ENCODE results near the gene SLC38A6. TPM values are rescaled to one million over a fixed set of nuclear protein-coding genes. Genes with fewer than 3 reads are reported as not detected.
A peak's percentile ranks its signal among the peaks of the same experiment; 100 is the strongest.
"Not testable (repeated sequence)": the region's sequence is repeated elsewhere in the genome, so short reads cannot be mapped to it uniquely, and the experiment has no call there.

The SLC38A6 gene
- total RNA-seq, 1 experiment from 2014 or later, result 26.9 TPM

DNA sequence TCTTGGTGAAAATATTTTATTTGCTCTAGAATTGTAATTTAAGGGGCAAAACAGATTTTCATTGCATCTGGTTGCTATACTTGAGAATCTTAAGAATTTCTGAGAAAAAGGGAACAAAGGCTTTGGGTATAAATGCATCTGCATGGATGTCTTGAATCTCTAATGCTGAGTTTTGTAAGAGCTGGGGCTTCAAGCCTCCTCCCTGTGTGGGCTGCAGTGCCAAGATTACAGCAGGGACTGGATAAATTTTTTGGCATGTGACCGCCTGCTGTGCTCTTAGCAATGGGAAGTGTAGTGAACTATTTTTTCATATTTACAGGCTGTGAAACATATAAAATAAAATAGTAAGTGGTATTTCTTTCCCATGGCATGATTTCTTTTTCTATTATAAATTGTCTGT, 70.0 kb downstream of the SLC38A6 start:
- no peak for DNase-seq (ENCODE audit: low read depth)

DNA sequence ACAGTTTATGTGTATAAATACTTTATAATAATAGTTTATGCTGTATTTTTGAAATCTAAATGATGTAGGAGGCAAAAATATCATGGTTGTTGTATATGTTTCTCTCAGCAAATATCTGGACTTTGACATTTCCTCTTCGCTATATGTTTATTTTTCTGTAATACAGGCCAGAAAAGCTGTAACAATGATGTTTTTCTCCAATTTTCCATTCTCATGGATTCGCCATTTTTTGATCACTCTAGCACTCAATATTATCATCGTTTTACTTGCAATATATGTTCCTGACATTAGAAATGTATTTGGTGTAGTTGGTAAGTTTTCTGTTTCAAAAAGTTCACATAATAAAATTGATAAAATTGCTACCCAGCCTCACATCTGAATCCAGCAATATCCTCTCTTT, 70.6 kb downstream of the SLC38A6 start:
- no peak for DNase-seq (ENCODE audit: low read depth)

DNA sequence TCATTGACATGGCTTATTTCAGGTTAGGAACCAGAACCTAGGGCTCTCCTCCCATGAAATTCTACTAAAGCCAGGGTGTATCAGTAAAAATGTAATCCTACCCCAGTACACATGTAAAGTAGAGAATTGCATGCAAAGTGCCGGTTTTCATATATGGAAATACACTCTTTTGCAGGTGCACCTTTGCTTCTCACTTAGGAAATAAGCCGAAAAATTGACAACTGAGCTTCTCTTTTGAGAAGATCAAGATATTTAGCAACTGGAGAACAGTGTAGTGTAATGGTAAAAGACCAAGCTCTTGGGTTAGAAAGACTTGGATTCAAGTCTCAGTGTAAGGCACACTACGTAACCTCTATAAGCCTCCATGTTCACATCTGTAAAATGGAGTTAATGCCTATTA, 82.4 kb downstream of the SLC38A6 start:
- no peak for DNase-seq (ENCODE audit: low read depth)

DNA sequence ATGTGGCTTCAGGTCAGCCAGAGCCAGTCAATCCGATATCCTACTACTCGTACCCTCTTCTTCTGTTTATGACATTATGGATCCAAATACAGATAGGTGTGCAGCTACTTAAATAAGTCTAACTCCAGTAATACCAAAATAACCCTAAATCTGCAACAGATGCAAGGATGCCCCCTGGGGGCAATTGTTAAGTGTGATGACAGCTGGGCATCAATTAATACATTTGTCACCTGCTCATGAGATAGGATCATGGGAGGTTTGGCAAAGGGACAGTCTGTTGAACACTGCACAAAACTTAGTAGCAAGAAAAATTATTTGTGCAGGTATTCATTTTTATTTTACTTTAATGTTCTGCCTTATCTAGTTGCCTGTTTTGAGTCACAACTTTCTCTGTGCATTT, 83.2 kb downstream of the SLC38A6 start:
- DNase-seq (ENCODE audit: low read depth), result no peak

DNA sequence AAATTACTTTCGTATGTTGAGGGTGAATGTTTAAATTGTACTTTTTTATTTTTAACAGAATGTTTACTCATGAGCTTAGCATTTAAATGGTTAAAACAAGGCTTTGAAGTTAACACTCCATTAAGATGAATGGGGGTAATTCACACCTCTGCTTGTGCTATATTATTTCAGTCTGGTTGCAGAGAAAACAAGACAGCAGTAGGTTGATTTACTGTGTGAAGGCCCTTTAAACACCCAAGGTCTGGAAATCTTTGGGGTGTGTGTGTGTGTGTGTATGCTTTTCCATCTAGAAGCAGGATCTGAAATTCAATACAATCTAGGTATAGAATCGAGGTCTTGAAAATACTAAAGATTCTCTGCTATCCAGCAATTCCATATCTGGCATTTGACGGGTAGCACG, 83.8 kb downstream of the SLC38A6 start:
- DNase-seq (ENCODE audit: low read depth), result no peak

DNA sequence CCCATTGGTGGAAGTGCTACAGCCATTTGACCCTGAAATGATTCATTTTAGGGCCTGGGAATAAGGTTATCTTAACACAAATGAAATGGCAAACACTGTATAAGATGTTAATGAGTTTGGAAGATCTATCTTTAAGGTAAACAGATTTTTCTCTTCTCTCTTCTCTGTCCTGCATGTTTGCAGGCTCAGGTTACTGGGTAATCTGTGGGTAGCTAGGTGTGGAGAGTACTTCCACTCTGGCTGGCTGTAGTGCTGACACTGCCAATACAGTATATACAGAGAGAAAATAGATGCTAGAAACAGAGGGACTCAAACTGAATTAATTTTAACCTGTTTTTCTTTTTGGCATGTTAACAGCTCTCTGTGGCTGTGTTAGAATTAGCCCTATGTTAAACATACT, 84.6 kb downstream of the SLC38A6 start:
- DNase-seq (ENCODE audit: low read depth), result no peak

DNA sequence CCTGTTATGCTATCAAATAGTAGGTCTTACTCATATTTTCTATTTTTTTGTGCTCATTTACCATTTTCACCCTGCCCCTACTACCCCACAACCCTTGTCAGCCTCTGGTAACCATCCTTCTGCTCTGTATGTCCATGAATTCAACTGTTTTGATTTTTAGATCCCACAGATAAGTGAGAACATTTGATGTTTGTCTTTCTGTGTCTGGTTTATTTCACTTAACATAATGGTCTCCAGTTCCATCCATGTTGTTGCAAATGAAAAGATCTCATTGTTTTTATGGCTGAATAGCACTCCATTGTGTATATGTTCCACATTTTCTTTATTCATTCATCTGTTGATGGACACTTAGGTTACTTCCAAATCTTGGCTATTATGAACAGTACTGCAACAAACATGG, 91.4 kb downstream of the SLC38A6 start:
- not testable (repeated sequence) for DNase-seq (ENCODE audit: low read depth)

DNA sequence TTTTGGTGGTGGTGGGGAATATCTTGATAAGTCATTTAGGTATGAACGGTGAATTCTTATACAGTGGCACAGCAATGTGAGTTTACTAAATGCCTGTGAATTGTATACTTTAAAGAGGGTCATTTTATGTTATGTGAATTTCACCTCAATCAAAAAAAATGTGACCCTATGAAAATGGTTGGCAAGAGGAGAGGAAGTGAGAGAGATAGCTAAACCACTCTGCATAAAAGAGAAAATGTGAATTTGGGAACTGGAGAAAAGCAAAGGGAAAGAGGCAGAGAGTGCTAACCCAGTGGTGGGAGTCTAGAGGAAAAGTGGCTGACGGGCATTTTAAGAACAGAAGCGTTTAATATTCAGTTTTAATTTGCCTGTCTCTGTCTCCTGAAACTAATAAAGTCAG, 93.8 kb downstream of the SLC38A6 start:
- DNase-seq (ENCODE audit: low read depth), result no peak

DNA sequence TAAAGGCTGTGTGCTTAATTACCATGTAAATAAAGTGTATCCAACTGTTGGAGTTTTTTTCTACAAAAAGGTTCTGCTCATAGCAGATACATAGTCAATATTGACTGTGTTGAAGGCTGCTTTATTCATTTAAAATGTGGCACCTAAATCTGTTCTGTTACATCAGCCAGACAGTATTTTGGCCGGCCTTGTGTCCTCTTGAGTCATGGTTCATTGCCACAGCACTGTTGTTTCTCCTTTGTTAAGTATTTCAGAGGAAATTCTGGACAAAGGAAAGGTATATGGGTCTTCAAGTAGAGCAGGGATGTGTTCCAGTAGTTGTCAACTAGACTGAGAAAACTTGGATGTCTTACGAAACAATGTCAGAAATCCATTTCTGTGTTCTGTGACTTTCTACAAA, 95.5 kb downstream of the SLC38A6 start:
- DNase-seq (ENCODE audit: low read depth), result no peak

DNA sequence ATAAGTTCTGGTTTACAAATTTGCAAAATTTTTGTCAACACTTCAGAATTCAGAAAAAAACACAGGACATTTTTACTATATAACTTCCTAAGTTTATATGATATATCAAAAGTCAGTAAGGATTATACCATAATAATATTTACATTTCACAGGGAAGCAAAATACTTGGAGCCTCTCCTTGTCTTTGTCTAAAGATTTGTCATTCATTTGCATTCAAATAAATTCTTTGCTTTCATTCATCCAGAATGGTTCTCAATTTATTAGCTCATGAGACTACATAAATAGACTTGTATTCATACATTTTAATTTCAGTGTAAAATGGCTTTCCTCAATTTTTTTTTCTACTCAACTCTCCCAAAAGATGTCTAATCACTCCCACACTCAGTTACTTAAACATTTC, 96.4 kb downstream of the SLC38A6 start:
- DNase-seq (ENCODE audit: low read depth), result no peak

DNA sequence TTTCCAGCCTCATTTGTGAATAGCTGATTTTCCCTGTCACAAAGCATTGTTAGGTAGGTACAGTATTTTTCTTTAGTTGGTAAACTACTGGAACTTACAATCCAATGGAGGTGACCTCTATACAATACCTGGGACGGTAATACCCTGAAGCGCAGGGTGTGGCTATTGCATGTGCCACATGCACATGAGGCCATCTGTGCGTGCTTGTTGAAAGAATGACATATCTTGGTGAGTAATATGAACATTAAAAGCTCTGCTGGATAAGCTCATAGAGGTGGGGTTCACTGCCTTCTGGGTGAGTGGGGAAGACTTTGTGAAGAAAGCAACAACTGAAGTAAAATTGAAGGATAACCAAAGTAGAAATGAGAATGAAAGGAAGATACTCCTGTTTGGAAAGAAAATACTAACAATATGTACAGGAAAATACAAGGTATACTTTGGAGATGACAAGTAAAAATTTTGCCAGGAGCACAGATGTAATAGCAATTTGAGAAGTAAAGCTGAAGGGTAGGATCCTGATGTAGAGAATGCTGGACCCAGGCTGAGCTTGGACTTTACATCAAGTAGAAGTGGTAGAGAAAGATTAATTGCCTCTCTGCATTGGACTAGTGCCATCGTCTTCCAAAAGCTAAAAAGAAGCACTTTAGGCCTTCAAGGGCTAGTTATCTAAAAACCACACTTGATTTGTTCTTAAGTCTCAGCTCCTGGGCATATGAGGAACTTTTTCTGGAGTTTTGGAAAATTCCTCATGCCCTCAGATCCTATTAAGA, 97.1 kb downstream of the SLC38A6 start:
- no peak for DNase-seq (ENCODE audit: low read depth)

DNA sequence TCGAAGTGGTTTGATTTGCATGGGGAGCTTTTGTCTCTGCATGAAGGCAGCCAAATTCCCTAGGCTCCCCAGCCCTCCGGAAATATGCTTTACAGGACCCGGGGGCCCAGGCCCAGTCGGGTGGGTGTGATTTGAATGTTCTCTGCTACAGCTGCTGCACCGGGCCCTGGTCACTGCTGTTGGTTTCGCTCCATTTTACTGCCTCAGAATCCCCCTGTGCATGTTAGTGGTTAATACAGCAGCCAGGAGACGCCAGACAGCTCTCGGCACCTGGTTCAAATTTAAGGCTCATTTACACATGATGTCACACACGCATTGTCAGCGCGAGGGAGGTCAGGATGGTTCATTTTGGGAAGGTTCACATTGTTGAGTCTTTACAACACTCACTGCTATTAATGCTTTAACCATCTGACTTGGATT, 99.6 kb downstream of the SLC38A6 start:
- peak; percentile 58 for DNase-seq (ENCODE audit: low read depth)

DNA sequence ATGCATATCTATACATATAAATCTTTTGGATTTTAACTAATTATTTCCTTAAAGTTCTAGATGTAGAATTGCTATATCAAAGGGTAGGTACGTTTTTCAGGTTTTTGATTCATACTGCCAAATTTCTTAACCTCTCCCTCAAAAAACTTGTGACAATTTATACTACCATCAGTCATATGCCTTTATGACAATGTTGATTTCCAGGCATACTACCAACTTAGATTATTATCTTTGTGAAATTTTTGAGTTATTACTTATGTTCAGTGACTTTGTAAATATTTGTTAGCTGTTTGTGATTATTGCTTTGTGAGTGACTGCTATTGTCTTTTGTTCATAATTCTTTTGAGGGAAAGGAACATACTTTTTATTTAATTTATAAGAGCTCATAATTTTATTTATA, 107.0 kb downstream of the SLC38A6 start:
- no peak for DNase-seq (ENCODE audit: low read depth)

DNA sequence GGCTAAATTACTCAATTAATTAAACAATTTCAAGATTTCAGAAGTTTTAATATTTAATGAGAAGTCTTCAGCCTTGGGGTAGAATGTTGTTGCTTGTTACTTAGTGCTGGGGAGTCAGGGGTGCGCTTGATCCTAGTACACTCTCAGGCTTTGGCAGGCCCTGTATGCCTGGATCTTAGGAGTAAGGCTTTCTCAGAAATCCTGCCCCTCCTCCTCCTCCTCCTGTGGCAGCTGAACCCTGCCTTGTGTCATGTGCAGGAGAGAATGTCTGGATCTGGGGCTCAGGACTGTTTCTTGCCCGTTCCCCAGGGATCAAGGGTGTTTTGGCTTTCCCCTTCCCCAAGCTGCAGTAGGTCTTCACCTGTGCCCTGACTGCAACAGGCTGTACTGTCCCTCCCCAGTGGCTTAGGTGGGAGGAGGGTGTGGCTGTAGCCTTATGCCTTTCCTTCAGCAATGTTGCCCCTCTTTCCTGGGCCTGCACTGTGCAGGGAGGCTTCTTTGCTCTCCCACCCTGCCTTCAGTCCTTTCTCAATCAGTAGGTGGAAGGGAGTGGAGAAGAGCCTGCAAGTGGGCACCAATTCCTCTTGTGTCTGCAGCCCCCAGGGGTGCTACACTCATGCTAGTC, 108.2 kb downstream of the SLC38A6 start:
- DNase-seq (ENCODE audit: low read depth), result no peak

DNA sequence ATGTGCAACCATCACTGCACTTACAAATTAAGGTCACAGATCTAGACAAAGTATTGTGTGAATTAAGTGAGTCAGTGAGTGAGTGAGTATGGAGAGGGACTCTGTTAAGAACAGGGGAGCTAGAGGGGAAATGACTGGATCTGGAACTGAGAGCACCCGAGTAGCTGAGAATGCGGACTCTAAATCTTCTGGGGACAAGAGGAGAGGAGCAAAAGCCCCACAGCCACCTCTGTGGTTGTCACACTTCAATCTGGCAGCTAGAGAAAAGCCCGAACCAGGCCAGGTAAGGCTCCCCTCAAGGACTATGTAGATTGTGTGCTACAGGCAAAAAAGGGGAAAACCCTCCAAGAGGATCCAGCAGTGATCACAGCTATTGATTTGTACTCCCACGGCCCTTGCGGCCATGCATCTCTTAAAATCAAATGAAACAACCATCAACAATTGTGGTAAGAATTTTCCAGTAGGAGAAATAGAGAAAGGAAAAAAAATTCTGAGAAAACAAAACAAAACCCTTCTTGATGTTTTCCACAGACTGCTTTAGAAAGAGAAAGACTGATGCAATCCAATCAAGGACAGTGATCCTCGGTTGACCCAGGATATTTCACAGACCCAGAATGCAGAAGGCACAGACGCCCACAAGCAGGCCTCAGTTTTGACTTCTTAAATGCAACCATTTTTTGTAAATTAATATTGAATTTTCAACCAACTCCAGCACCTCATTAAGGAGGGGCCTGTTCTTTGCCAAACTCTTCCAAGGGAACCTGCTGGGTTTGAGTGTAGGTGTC, 109.6 kb downstream of the SLC38A6 start:
- no peak for DNase-seq (ENCODE audit: low read depth)

DNA sequence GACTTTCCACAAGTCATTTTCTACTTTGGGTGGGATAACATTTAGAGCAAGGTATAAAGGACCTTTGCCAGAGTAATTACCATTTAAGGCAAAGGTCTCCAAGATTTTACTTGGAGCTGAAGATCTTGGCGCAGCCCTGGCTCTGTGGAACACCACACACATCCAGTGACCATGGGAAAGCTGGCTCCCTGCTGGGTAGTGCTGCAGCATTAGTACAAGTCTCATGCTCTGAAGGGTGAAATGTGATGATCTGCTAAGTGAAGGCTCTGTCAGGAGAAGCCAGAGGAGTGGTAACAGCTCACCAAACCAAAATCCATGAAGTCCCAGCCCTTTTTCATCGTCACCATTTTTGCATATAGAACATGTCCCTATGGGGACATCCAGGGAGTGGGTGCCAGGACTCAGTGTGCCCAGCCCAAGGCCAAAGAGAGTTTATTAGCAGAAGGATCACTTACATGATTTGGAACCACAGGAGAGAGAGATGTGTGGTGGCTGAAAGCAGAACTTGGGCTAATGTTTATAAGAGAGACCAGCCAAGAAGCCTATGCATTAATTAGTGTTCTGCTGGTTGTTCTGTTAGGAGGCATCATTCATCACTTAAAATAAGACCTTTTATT, 110.7 kb downstream of the SLC38A6 start:
- no peak for DNase-seq (ENCODE audit: low read depth)

DNA sequence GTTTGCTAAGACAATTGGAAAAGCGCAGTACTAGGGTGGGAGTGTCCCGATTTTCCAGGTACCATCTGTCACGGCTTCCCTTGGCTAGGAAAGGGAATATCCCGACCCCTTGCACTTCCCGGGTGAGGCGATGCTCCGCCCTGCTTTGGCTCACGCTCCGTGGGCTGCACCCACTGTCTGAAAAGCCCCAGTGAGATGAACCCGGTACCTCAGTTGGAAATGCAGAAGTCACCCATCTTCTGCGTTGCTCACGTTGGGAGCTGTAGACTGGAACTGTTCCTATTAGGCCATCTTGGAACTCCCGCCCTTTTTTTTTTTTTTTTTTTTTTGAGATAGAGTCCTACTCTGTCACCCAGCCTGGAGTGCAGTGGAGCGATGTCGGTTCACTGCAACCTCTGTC, 117.1 kb downstream of the SLC38A6 start:
- not testable (repeated sequence) for DNase-seq (ENCODE audit: low read depth)

DNA sequence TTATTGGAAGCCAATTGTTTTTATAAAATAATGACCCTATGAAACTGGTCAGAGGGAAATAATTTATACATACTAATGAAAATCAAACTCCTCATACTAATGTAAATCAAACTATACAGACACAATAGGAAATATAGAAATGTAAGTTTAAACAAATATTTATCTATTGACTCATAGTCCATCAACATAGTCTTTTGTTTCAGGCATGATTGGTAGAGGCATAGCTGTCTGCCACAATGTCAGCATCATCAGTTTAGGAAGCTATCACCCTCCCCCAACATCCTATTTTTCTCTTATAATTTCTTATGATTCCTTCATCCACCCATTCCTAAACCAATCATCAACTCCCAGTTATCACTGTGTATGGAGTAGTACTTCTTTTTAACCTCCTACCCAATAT, 117.7 kb downstream of the SLC38A6 start:
- DNase-seq (ENCODE audit: low read depth), result no peak

DNA sequence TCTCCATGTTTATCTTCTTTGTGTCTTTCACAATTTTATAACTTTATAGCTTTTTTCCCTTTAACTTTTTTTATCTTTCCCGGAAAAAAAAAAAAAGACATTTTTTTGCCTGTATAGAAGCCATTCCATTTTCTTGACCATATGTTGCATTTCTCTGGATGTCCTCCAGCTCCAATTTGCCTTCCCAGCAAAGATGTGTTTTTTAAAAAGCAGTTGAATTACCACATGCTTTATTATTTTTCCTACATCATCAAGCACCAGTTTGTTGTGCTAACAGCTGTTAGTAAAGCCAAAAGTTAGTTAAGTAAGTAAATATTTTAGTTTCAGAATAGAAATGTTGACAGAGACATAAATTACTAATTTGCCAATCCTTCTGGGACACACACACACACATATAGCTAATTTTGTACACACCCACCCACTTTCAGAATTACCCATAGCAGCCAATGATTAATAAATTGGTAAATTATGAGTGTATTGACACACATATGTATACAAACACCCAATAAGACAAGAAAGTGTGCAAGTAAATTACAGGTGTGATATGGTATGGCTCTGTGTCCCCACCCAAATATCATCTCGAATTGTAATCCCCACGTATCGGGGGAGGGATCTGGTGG, 118.3 kb downstream of the SLC38A6 start:
- no peak for DNase-seq (ENCODE audit: low read depth)

DNA sequence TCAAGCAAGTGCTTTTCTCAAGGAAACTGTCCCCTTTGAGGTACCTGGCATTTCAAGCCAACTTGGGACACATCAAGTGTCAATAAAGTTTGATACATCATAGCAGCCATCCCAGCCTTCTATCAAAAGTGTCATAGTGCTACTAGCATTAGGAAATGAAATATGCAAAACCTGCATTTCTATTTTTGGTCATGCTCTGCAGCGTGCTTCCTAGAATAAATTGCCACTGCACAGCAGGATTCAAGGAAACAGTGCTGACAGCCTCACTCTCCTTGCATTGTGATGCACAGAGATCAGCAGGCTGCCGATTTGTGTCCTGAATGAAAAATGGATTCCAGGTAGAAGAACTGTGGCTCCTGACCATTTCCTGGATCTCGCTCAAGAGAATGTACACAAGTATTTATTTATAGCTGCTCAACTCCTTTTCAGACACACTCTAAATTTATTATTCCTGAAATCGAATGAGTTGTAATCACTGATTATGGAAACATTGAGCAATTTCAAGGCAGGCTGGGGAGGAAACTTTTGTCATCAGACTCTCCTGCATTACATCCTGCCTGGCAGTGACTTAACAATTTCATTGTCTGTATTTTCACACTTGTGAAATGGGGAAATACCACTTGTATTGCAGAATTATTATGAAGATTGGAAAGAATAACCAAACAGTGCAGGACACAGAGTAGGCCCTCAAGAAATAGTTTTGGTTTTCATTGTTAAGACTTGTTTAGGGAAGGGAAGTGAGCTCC, 120.9 kb downstream of the SLC38A6 start:
- no peak for DNase-seq (ENCODE audit: low read depth)

All from RPMI7951 (cell line).